T-helper 1 cell treated with Interleukin-12 subunit alpha and Interleukin-12 subunit beta and Interleukin-4 antibody, amounts not matched to agents 30 ng/mL and 1 ng/mL, for 36 hours (primary cell): ENCODE measurements around the gene NCBP1. TPM values are rescaled to one million over a fixed set of nuclear protein-coding genes. Genes with fewer than 3 reads are reported as not detected.

Experiments used
- intact Hi-C: fragments of 100-400 bp; cut with micrococcal nuclease; formaldehyde crosslinking; loops from one replicate; pipeline ENCODE4 v1.15.1; 2024
- total RNA-seq: library from RNA; stranded (reverse); gene quantifications from 2 replicates; pipeline ENCODE4 v1.2.3, GENCODE V29; 2022

Gene NCBP1
- total RNA-seq, 1 donor from 2014 or later, result 42.6 TPM

DNA sequence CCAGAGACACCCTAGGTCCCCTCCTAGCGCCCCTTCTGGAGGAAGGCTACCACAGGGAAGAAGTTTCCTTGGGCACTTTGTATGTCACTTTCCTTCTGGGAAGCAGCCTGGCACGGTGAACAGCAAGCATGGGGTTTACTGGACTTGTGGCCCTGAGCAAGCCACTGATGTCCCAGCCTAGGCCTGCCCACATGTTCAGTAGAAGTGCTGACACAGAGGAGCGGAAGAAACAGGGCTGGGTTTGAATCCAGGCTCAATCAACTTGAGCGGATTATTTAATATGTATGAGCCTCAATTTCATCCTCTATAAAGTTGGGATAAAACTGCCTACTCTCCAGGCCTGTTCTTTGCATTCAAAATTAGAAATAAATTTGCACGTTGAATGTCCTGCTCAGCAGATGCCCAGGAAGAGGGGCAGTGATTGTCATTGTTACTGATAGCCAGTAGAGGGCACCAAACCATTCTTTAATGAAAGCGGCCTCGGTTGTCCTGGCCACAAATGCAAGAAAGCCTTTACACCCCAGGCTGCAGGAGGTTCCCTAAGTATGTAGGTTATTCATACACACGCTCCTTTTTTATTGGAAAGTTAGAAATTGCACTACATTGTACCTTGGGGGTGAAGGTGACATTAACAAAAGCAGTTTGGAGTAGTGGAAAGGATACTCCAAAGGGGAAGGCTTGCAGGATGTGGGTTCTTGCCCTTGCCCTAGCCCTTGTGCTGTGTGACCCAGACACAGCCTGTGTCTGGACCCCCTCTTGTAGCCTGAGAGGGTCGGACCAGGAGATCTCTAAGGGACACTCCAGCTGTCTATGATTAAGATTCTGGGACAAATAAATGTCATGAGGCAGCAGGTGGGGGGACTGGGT lies 77.0 kb downstream of the NCBP1 start:
- intact Hi-C loops, result loop anchor here (1.0 to 5.0 kb wide), 10 partner anchors 13 to 552 kb away; partner anchors contain the start of genes TRMO and XPA

DNA sequence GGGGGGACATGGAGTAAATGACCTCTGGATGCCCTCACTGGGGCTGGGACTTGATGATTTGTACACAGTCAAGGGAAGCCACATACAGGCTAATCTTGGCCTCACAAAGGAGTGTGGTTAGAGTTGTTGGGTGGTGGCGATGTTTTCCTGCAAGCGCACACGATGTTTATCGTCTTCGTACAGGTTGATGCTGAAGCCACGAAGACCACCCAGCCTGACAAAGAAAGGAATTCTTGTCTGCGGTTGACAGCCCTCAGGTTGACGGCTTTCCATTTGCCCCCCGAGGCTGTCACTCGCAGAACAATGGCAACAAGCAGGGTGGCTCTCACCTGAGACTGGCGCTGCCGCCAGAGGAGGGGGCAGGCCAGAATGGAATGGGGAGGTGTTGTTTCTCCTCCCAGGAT lies 77.6 kb downstream of the NCBP1 start:
- intact Hi-C loops, result loop anchor here (2.0 to 5.0 kb wide), 3 partner anchors 71 to 551 kb away; no protein-coding TSS in a partner anchor

DNA sequence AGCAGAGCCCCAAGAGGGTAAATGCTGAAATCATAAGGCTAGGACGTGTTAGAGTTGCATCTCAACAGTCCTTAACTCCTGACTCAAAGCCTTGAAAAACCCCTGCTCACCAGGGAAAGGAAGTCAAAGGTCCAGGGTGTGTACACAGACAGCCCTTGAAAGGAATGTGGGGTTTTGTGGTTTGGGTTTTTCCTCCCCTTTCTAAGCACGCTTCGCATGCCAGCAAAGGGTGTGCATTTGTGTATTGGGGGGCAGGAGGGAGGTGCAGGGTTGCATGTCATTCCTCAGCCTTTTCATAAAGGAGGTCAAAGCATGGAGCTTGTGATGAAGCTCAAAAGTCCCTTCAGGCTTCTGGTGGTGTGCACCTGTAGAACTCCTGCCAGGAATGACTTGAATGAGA lies 80.8 kb downstream of the NCBP1 start:
- intact Hi-C loops, result loop anchor here (5.0 kb wide), 2 partner anchors 68 to 548 kb away; no protein-coding TSS in a partner anchor

DNA sequence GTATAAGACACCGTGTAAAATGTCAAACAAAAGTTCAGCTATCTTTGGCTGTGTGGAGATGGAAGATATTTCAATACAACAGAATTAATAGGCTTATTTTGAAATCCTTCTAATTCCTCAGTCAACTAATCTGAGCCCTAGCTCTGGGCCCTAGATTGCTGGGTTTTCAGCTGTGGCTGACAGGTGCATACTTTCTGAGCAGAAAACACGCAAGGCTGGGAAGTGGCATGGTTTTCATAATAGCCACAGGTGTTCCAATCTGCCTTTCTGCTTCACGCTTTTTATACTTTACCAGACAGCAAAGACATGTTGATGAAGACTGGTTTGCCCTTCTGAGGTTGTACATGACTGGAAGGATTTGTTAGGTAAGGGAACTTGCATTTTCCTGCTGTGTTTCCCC lies 84.2 kb downstream of the NCBP1 start:
- intact Hi-C loops, result no loop called here

DNA sequence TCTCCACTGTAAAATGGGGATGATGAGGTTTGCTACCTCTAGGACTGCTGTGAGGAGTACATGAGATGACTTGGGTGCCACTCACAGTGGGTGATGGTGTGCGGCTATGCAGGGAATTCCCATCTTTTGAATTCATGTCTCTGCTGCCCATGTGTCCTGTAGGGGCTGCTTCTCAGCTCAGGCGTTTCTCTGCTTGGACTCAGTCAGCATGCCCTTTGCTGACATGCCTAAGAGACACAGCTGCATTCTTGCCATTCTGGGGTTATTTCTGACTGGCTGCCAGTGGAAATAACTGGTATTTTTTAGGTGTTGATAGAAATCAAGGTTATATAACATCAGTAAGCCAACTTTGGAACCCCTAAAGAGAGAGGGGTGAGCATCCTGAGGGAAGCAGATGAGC lies 87.8 kb downstream of the NCBP1 start:
- intact Hi-C loops, result no loop called here

DNA sequence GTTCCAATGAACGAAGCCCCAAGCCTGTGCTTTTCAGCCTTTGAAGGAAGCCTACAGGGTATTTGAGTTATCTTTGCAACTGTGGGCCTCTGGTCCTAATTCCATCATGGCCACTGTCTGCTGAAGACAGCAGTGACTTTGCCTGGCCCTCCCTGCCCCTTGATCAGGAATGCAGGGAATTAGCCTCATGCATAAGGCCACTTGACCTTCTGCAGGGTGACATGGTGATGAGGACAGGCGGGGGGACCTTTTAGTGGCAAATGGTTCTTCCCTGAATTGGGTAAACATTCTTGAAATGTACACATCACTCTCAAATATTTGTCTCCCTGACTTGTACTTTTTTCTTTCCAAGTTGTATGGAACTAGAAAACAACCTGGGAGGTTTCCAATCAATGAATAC lies 88.7 kb downstream of the NCBP1 start:
- intact Hi-C loops, result no loop called here

Other genes starting within 250 kb of the NCBP1 start
- 15.7 and 16.6 TPM in 2 replicates for gene TDRD7, start 221.7 kb upstream of the NCBP1 start, total RNA-seq
- 1.6 and 2.1 TPM in 2 replicates for gene TMOD1, start 132.2 kb upstream of the NCBP1 start, total RNA-seq
- 14.4 and 15.6 TPM in 2 replicates for gene TSTD2, start 453 bp upstream of the NCBP1 start, total RNA-seq
- 12.5 and 15.2 TPM in 2 replicates for gene XPA, start 63.5 kb downstream of the NCBP1 start, total RNA-seq
- gene FOXE1, start 219.4 kb downstream of the NCBP1 start, total RNA-seq, result not detected in 2 replicates